C4-2B (cell line): ENCODE data around the gene ATRNL1.
"Not testable (repeated sequence)": the region's sequence is repeated elsewhere in the genome, so short reads cannot be mapped to it uniquely, and the experiment has no call there.

Experiments
- ZFX ChIP-seq: fragments of 450-650 bp; IDR thresholded peaks from 2 replicates; pipeline ENCODE4 v1.6.1; 2017
- TF ChIP-seq, protein P1 (sequence below): fragments of 450-650 bp; conservative IDR thresholded peaks from 2 replicates; pipeline ENCODE4 v1.5.1; 2017; ENCODE audit warnings: mild to moderate bottlenecking

DNA sequence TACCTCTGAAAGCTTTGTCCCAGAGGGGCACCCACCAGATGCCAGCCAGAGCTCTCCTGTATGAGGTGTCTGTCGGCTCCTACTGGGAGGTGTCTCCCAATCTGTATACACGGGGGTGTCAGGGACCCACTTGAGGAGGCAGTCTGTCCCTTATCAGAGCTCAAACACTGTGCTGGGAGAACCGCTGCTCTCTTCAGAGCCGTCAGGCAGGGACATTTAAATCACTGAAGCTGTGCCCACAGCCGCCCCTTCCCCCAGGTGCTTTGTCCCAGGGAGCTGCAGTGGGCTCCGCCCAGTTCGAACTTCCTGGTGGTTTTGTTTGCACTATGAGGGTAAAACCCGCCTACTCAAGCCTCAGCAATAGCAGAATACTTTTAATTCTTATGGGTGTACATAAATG lies 665.3 kb downstream of the ATRNL1 start:
- TF ChIP-seq, protein P1, sequence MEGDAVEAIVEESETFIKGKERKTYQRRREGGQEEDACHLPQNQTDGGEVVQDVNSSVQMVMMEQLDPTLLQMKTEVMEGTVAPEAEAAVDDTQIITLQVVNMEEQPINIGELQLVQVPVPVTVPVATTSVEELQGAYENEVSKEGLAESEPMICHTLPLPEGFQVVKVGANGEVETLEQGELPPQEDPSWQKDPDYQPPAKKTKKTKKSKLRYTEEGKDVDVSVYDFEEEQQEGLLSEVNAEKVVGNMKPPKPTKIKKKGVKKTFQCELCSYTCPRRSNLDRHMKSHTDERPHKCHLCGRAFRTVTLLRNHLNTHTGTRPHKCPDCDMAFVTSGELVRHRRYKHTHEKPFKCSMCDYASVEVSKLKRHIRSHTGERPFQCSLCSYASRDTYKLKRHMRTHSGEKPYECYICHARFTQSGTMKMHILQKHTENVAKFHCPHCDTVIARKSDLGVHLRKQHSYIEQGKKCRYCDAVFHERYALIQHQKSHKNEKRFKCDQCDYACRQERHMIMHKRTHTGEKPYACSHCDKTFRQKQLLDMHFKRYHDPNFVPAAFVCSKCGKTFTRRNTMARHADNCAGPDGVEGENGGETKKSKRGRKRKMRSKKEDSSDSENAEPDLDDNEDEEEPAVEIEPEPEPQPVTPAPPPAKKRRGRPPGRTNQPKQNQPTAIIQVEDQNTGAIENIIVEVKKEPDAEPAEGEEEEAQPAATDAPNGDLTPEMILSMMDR = not testable (repeated sequence)
- TF ChIP-seq ZFX = not testable (repeated sequence)
